Body of pancreas (tissue), 4 donors: ENCODE data around the gene EXOSC2. TPM values are rescaled to one million over a fixed set of nuclear protein-coding genes. Genes with fewer than 3 reads are reported as not detected.

Source experiments
- ATAC-seq: fragments of 150-250 bp; one replicate; pipeline ENCODE4 v1.9.1; 2016
- DNase-seq, 4 donors: peaks; one replicate each; pipeline ENCODE4 v3.0.0-alpha.2; 2019
- H3K27ac ChIP-seq, 4 donors: fragments of 200-600 bp; sonication (generic); 1 replicate in 3 of 4; 2 replicates in 1 of 4; pipeline versions ENCODE4 v1.5.1 to v1.6.1; 2016 to 2019; ENCODE audit warnings: mild to moderate bottlenecking in 1 of 4, mixed read lengths in 1 of 4, moderate library complexity in 1 of 4
- H3K27me3 ChIP-seq, 2 donors: fragments of 200-600 bp; sonication (generic); one replicate each; pipeline ENCODE4 v1.6.0; 2016; ENCODE audit warnings: mild to moderate bottlenecking in 1 of 2
- H3K36me3 ChIP-seq, 2 donors: fragments of 200-600 bp; sonication (generic); replicated peaks in 1 of 2; 2 replicates each; pipeline ENCODE4 v1.5.1; 2016; ENCODE audit warnings: low read depth in 2 of 2; ENCODE audit not compliant: insufficient read depth in 1 of 2
- H3K4me1 ChIP-seq: fragments of 200-600 bp; sonication (generic); one replicate; pipeline ENCODE4 v1.6.0; 2016
- H3K4me3 ChIP-seq, 2 donors: fragments of 200-600 bp; sonication (generic); 1 replicate in 1 of 2; 2 replicates in 1 of 2; pipeline ENCODE4 v1.5.1; 2016 to 2019
- H3K9me3 ChIP-seq, 3 donors: fragments of 200-600 bp; sonication (generic); 1 replicate in 2 of 3; 2 replicates in 1 of 3; pipeline ENCODE4 v1.5.1; 2016
- POLR2A ChIP-seq, 3 donors: fragments of 450-650 bp; IDR thresholded peaks; one replicate each; pipeline ENCODE4 v1.6.1; 2016; ENCODE audit warnings: antibody characterized with exemption in 3 of 3, mild to moderate bottlenecking in 2 of 3
- WGBS, 2 donors: methylation state at CpG; one replicate each; pipeline ENCODE4 v1.1.5; 2017; 5-methylcytosine and 5-hydroxymethylcytosine counted together
- intact Hi-C: fragments of 100-400 bp; cut with DNase I; formaldehyde crosslinking; loops from one replicate; pipeline ENCODE4 v1.15.1; 2023
- total RNA-seq, 2 donors: library from RNA; depleted of rRNA; stranded (reverse); fragments of >200 nt; gene quantifications; one replicate each; pipeline ENCODE4 v1.1.0, GENCODE V29; 2016
- TF ChIP-seq, protein P1 (sequence below), 7 experiments: fragments of 450-650 bp in 4 of 7; fragments of 200-600 bp in 3 of 7; sonication (generic) in 3 of 7; IDR thresholded peaks; one replicate each; pipeline ENCODE4 v1.5.1; 2016 to 2019; ENCODE audit warnings: antibody characterized with exemption in 7 of 7

EXOSC2 gene
- total RNA-seq, 2 donors from 2014 or later: 12.2 to 17.1 TPM

GRCh38 chr9:130729145-130729544 is 35.6 kb downstream of the EXOSC2 start:
- no peak for ATAC-seq
- 96 to 100% methylated on average over 2 of the region's 2 CpGs for WGBS, 2 donors
- H3K27ac ChIP-seq: no peak overlapping the region
- intact Hi-C loops: no loop called here
- no peak overlapping the region for H3K4me3 ChIP-seq
- TF ChIP-seq, protein P1, sequence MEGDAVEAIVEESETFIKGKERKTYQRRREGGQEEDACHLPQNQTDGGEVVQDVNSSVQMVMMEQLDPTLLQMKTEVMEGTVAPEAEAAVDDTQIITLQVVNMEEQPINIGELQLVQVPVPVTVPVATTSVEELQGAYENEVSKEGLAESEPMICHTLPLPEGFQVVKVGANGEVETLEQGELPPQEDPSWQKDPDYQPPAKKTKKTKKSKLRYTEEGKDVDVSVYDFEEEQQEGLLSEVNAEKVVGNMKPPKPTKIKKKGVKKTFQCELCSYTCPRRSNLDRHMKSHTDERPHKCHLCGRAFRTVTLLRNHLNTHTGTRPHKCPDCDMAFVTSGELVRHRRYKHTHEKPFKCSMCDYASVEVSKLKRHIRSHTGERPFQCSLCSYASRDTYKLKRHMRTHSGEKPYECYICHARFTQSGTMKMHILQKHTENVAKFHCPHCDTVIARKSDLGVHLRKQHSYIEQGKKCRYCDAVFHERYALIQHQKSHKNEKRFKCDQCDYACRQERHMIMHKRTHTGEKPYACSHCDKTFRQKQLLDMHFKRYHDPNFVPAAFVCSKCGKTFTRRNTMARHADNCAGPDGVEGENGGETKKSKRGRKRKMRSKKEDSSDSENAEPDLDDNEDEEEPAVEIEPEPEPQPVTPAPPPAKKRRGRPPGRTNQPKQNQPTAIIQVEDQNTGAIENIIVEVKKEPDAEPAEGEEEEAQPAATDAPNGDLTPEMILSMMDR (IDR thresholded peaks at IDR 0.05): no peak
- TF ChIP-seq POLR2A (IDR thresholded peaks at IDR 0.05): no peak
- no peaks in the 10 kb centered on the region for H3K27me3 ChIP-seq
- H3K4me1 ChIP-seq: peaks cover 20% of the 10 kb centered on the region
- no peaks in the 10 kb centered on the region for H3K36me3 ChIP-seq
- H3K9me3 ChIP-seq: no peaks in the 10 kb centered on the region
- DNase-seq: no peak

GRCh38 chr9:130731355-130731754 is 37.8 kb downstream of the EXOSC2 start:
- Histone ChIP-seq H3K9me3 (no peaks in the 10 kb centered on the region), H3K27ac (no peak overlapping the region), H3K27me3 (no peaks in the 10 kb centered on the region), H3K4me1 (peaks cover 20% of the 10 kb centered on the region), H3K4me3 (no peak overlapping the region), H3K36me3 (no peaks in the 10 kb centered on the region)
- intact Hi-C loops: no loop called here
- DNase-seq (no peak), ATAC-seq (no peak)
- TF ChIP-seq, protein P1 (IDR thresholded peaks at IDR 0.05): no peak
- TF ChIP-seq POLR2A (IDR thresholded peaks at IDR 0.05): no peak
- WGBS, 2 donors: 27 to 32% methylated on average over 2 of the region's 2 CpGs

DNA sequence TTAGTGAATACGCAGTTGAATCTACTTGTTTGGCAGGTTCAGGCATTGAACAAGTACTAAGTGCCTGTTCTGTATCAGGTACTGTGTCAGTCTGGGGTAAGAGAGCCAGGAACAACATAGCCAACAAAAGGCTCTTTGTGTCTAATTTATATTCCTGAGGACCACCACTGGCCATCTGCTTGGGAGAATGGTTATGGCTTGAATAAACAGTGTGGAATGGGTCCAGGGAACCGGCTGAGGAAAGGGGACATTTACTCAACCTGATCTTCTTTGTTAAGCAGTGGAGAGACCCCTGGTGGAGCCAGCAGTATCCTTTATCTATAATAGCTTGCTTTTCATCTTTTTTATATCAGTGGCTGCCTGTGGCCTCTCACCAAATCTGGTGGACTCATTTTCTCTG is 38.6 kb downstream of the EXOSC2 start:
- H3K4me1 ChIP-seq: peaks cover 20% of the 10 kb centered on the region
- DNase-seq (no peak), ATAC-seq (no peak)
- H3K9me3 ChIP-seq: no peaks in the 10 kb centered on the region
- intact Hi-C loops: no loop called here
- TF ChIP-seq POLR2A (IDR thresholded peaks at IDR 0.05): no peak
- TF ChIP-seq, protein P1 (IDR thresholded peaks at IDR 0.05): peak in 1 of 7 experiments; percentile 9
- no peaks in the 10 kb centered on the region for H3K27me3 ChIP-seq
- no peak overlapping the region for H3K4me3 ChIP-seq
- 36 to 48% methylated on average over 2 of the region's 2 CpGs for WGBS, 2 donors
- no peaks in the 10 kb centered on the region for H3K36me3 ChIP-seq
- no peak overlapping the region for H3K27ac ChIP-seq

- H3K36me3 ChIP-seq: no peaks in the 10 kb centered on the region
- TF ChIP-seq POLR2A (IDR thresholded peaks at IDR 0.05): no peak
- TF ChIP-seq, protein P1 (IDR thresholded peaks at IDR 0.05): no peak
- ATAC-seq (no peak), DNase-seq (no peak)
- no peaks in the 10 kb centered on the region for H3K27me3 ChIP-seq
- H3K9me3 ChIP-seq: no peaks in the 10 kb centered on the region
- H3K4me3 ChIP-seq: no peak overlapping the region
- H3K27ac ChIP-seq: peak overlapping the region in 1 of 4 donors; percentile 29
- intact Hi-C loops: no loop called here
- H3K4me1 ChIP-seq: peaks cover 20% of the 10 kb centered on the region
- 58 to 59% methylated on average over 5 of the region's 5 CpGs for WGBS, 2 donors
Observed at GRCh38 chr9:130732793-130733221, 39.2 kb downstream of the EXOSC2 start.

- no peaks in the 10 kb centered on the region for H3K36me3 ChIP-seq
- ATAC-seq: no peak
- no peak overlapping the region for H3K27ac ChIP-seq
- 76 to 78% methylated on average over 4 of the region's 4 CpGs for WGBS, 2 donors
- peaks cover 27% of the 10 kb centered on the region for H3K4me1 ChIP-seq
- intact Hi-C loops: no loop called here
- H3K9me3 ChIP-seq: no peaks in the 10 kb centered on the region
- TF ChIP-seq POLR2A (IDR thresholded peaks at IDR 0.05): no peak
- TF ChIP-seq, protein P1 (IDR thresholded peaks at IDR 0.05): no peak
- no peak overlapping the region for H3K4me3 ChIP-seq
- DNase-seq: no peak
- no peaks in the 10 kb centered on the region for H3K27me3 ChIP-seq
Observed at GRCh38 chr9:130735566-130735965, 42.0 kb downstream of the EXOSC2 start.
